Non-pigmented ciliary epithelial cell (primary cell): ENCODE data around the gene AIFM3.

Experiments used
- DNase-seq: peaks from one replicate; pipeline ENCODE4 v3.0.0-alpha.2; 2010; ENCODE audit warnings: low read depth

Gene AIFM3

DNA sequence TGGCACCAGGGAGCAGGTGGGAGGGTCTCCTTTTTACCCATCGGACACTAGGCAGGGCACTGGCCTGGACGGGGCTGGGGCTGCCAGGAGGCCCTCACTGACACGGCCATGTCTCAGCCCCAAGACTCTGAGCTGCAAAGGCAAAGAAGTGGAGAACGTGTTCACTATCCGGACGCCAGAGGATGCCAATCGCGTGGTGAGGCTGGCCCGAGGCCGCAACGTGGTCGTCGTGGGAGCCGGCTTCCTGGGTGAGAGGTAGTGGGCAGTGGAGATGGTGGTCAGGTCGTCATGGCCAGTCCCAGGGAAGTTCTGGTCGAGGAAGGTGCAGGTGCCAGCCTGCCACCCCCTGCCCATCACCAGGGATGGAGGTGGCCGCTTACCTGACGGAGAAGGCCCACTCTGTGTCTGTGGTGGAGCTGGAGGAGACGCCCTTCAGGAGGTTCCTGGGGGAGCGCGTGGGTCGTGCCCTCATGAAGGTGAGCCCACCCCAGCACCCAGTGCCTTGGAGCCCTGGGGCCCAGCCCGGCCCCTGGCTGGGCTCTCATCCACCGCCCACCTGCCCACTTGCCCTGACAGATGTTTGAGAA lies 9.3 kb downstream of the AIFM3 start:
- DNase-seq: no peak

DNA sequence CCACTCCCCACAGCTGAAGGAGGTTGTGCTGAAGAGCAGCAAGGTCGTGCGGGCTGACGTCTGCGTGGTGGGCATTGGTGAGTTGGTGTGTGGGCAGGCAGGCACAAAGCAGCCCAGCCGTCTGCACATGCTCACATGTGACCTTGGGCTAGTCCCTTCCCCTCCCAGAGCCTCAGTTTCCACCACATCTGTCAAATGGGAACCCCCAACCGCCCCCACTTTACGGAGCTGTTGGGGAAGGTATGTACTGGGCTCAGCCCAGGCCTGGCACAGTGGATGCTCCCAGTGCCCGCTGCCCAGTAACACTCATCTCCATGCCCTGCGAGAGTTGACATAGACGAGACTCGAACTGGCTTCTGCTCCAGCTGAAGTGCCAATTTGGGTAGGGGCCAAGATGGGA lies 10.0 kb downstream of the AIFM3 start:
- no peak for DNase-seq

DNA sequence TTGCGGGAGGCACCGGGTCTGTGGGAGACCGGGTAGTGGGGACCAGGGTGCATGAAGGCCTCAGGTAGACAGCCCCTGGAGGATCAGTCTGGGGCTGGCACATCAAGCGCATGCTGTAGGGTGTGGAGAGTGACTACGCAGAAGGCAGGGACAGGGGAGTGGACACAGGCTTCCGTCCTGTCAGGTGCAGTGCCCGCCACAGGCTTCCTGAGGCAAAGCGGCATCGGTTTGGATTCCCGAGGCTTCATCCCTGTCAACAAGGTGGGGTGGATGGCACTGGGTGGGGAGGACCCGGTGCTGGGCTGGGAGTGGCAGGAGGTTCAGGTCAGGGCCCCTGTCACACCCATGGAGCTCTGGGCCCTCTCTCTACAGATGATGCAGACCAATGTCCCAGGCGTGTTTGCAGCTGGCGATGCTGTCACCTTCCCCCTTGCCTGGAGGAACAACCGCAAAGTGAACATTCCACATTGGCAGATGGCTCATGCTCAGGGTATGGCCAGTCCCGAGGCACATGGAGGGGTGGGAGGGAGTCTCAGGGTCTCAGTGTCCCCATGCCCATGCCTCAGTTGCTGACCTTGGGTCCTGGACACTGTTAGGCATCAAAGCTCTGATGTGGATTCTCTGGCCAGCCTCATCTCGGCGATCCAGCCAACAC lies 10.6 kb downstream of the AIFM3 start:
- DNase-seq: no peak

DNA sequence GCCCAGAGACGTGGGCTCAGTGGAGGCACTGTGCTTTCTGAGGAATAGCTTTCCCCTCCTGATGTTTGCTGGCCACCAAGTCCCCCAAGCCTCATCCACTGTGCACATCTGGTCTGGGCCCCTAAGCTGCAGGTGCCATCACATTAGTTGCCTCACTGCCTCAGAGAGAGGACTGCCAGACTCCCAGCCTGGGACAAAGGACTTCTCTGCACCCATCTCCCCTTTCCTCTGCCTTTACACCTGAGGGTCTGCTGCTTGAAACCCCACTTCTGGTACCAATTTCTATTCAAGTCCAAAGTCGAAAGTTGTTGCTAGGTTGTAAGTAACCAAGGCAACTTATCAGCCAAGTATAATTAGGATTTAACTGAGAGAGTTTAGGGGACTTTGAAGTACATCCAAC lies 11.4 kb downstream of the AIFM3 start:
- no peak for DNase-seq

DNA sequence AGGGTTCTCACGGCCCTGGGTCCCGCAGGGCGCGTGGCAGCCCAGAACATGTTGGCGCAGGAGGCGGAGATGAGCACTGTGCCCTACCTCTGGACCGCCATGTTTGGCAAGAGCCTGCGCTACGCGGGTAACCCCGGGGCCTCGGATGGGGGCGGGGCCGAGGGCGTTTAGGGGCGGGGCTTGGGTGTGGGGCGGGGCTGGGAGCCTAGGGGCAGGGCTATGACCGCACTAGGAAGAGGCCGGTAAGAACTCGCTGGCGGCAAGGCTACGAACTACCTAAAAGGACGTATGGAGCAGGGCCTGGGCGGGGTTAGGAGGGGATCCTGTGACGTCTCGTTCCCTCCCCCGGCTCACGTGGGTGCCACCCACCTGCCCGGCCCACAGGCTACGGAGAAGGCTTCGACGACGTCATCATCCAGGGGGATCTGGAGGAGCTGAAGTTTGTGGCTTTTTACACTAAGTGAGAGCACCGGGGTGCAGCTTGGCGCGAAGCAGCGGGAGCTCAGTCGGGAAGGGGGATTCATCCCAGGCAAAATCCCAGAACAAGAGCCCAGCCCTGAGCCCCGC lies 12.3 kb downstream of the AIFM3 start:
- peak; percentile 41 for DNase-seq

DNA sequence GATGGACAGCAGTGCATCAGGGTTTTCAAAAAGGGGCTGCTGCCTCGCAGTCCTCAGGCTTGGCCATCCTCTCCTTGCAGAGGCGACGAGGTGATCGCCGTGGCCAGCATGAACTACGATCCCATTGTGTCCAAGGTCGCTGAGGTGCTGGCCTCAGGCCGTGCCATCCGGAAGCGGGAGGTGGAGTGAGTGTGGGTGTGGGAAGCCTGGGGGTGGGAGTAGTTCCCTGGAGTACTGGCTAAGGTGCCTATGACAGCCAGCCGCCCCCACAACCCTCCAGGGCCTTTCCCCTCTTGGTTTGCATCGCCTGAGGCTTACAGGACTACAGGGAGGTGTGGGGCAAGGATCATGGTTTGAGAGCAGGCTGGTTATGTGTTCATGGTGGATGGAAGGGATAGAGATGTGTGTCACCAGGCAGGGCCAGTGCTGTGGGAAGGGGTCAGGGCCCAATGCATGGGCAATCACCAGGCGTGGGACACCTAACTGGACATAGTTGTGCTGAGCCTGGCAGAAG lies 12.9 kb downstream of the AIFM3 start:
- DNase-seq: no peak

DNA sequence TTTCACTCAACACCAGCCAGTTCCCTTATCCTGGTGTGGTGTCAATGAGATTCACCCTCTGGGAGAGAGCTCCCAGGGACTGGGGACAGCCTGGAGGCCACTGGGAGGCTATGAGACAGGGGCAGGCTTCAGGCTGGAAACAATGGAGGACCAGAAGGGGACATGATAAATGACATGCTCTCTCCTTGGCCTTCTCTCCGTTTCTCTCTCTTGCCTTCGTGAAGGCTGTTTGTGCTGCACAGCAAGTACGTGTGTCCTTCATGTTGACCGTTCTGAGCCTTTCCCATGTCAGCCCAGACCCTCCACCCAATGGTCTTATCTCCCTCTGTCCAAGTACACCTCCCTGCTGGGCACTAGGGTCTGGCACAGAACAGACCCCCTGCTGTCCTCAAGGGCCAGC lies 13.5 kb downstream of the AIFM3 start:
- DNase-seq: no peak

DNA sequence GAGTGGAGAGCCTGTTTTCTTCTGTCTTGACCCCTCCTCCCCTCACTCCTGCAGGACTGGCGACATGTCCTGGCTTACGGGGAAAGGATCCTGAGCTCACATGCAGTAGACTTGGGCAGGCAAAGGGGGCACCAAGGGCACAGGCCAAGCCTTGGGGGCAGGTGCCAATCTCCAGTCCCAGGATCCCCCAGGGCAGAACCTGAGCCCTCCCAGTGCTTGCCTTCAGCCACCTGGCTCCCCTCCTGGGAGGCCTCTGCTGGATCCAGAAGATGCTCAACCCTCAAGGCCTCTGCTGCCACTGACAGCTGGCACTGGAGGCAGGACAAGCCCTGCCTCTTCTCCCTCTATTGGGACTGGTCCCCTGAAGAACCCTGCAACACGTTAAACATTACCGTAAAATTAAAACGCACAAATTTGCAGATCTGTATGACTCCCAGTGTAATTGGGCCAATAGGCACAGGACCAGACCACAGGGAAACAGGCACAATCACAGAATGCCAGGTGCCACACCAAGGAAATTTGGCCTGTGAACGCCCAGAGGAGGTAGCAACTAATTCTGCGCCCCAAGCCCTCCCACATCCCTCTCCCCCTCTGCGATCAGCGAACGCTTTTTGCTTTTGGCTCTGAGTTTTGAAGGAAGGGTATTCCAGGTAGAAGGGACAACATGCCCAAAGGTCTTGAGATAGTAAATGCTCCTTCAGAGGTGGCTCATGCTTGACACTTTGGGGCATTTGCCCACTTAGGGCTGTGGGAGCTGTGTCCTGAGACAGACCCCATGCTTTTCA lies 14.1 kb downstream of the AIFM3 start:
- DNase-seq: no peak

DNA sequence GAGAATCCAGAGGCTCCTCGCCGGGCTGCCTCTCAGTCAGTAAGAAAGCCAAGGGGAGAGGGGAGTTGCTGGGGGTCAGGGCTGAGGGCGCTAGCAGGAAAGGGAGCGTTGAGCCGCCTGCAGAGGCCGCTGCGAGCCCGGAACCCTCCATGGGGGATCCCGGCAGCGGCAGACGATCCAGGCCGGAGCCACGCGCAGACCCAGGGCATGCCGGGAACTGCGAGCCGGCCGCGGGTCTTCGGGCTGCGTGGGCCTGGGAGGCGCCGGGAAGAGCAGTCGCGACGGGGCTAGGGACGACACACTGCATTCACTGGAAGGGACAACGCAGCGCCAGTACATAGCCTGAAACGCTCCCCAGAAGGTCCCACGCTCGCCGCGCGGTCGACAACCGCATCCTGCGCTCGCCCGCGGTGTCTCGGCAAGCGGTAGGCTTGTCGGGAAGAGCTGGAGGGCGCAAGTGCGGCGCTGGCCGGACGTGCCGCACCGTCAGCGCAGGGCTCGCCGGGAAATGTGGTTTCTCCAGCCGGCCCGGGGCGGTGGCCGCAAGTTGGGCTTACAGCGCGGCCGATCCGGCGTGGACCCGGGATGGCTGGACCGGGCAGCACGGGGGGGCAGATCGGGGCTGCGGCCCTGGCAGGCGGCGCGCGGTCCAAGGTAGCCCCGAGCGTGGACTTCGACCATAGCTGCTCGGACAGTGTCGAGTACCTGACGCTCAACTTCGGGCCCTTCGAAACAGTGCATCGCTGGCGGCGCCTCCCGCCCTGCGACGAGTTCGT lies 14.9 kb downstream of the AIFM3 start, which contains the start of gene LZTR1:
Gene LZTR1, plus strand, starts transcription at position 511 of the 776 bp plus-strand sequence. Its CDS starts 75 bp downstream, at position 586.
- no peak for DNase-seq

DNA sequence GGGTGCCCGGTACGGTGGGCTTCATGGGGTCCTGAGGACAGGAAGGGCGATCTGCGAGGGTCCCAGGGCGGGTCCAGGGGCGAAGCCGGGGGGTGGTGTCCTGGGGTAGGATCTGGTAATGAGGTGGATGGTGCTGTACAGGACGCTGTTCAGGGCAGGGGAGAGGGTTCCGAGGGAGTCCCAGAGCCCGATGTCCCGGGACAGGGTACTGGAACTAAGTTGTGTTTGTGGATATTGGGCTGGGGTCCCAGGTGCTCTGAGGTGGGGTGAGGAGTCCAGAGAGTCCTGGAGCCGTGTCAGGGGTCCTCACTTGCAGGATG lies 15.5 kb downstream of the AIFM3 start:
- no peak for DNase-seq

DNA sequence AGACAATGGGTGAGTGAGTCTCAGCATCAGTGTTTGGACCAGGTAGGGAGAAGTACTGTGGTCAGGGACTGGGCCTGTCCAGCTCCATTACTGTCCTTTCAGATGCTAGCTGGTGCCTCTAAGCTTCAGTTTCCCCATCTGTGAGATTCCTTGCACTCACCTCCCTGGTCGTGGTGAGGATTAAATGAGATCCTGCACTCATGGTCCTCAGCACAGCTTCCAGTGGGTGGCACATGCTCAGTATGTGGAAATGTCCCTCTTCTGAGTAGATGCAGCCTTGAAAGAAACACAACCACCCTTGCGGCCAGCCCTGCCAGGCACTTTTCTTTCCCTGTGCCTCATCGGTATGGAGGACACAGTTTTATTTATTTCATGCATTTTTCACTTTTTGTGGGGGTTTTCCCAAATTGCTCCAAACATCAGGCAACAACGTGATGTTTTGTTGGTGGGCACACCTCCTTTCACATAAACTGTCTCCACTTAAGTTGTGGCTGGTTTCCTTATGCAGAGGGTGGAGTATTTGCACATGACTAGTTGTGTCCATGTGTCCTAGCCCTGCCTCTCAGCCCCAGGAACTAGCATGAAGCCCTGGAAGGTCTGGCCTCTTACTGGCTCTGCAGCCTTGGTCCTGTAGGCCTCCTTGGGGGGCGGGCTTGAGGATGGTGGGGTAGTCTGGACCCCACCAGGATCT lies 16.2 kb downstream of the AIFM3 start:
- DNase-seq: no peak

DNA sequence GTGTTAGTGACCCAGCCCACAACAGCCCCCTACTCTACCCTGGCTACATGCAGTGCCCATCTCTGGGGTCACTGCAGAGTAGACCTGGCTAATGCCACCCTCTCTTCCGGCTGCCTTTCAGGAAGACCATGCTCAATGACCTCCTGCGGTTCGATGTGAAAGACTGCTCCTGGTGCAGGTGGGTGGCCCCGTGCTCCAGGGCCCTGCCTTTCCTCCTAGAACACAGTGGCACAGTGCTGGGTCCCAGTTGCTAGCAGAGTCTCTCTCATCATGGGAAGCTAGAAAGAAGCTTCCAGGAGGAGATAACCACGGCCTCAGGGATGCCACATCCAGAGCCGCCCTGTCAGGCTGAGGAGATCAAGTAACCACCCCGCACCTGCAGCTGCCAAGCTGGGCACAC lies 18.7 kb downstream of the AIFM3 start:
- DNase-seq: no peak

DNA sequence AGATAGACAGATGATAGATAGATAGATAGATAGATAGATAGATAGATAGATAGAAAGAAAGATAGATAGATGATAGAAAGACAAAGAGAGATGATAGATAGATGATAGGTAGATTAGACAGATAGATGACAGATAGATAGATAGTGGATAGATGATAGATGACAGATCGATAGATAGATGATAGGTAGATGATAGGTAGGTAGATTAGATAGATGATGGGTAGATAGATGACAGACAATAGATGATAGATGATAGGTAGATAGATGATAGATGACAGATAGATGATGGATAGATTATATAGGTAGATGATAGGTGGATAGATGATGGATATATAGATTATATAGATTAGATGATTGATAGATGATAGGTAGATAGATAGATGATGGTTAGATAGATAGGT lies 19.3 kb downstream of the AIFM3 start:
- DNase-seq: no peak

DNA sequence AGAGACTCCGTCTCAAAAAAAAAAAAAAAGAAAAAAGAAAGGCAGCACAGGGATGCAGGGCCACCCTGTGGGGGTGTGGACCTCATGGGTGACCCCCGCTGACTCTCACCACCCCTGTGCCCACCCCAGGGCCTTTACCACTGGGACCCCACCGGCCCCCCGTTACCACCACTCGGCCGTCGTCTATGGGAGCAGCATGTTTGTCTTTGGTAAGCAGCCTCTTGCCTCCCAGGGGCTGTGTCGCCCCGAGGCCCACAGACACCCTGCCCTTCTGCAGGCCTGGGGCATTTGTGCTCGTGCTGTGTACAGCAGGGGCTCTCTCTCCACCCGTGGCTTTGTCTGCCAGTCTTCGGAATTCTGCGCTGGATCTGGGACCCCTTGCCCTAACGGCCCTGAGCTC lies 20.3 kb downstream of the AIFM3 start:
- no peak for DNase-seq

DNA sequence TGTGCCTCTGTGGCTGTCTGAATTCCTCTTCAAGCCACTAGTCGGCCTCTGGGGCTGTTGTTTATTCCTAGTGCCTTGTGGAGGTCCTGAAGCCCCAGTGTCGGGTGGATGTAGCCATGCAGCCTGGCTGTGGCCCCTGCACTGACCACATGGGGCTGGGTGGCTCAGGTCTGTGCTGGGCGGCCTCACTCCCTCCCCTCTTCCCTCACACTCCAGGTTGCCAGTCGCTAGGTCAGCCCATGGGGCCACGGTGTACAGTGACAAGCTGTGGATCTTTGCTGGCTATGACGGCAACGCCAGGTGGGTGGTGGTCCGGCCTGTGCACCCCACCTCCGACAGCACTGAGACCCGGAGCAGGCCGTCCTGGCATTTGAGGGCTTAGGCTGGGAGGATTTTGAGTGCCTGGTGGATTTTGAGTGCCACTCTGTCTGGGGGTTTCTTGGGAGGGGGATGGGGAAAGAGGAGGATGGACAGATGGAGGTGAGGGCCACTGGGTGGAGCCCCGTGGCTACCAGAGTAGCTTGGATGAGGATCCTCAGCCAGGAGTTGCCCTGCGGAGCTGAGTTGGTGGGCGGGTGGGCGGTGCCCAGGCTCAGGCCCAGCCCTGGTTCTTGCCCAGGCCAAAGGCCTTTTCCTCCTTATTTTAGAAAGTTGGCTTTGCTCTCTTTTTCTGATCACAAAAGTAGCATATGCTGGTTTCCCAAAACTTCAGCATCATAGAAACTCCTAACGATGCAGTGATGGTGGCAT lies 21.7 kb downstream of the AIFM3 start:
- DNase-seq: no peak

DNA sequence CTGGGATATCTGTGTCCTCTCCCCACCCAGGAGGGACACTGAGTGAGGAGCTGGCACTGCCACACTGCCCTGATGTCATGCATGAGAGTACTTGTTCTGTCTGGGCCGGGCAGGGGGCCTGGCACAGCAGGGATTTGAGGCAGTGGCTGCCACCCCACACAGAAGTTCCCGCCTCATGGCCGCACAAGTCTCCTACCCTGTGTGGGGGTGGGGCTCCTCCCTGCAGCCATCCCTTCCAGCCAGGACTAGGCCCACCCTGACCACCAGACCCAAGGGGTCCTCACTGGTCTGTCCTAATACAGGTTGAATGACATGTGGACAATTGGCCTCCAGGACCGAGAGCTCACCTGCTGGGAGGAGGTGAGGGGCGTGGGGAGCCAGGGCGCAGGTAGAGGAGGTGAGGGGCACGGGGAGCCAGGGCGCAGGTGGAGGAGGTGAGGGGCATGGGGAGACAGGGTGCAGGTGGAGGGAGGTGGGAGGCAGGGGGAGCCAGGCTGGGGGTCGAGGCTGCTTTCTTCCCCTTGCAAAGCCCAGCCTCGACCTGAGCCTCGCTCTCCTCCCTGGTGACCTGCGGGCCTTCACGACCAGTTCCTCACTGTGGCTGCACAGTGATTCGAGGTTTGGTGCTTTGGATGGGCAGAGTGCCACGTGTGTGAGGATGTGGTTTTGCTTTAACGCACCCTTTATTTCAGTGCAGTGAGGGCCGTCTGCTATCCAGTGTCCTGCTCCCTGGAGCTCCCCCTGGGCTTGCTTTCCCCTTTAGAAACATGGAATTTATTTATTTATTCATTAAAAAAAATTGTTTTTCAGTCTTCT lies 22.5 kb downstream of the AIFM3 start:
- no peak for DNase-seq

DNA sequence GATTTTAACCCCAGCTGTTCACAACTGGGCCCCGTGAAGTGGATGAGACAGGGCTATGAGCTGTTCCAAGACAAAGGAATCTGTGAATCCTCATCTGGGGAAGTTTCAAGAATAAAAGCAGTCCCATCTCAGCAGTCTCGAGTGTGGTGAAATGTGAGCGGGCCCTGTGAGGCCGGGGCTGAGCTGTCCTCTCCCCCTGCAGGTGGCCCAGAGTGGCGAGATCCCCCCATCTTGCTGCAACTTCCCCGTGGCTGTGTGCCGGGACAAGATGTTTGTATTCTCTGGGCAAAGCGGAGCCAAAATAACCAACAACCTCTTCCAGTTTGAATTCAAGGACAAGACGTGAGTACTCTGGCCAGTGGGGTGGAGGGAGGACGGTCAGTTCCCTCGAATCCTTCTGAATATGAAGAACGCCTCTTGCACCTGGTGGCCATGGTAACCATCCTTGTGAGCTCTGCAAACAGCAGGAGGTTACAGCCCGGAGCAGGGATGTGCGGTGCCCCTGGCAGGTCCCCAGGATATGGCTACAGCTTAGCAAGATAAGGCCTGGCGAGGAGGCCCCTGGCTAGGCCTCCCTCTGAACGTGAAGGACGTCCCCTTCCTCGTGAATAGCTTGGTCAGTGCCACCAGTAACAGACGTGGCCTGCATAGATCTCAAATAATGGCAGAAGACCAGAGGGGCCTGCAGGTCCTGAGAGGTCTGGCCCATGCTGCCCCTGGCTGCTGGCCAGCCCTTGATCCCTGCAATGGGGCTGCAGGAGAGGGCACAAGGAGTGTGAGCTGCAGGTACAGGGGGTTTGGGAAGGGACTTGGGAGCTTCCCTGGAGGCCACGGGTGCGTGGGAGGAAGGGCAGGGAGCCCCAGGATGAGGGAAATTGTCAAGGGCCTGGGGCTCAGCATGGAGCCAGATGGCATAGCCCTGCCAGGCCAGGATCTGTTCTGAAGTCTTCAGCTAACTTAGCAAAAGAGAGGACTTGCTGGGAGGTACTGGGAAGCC lies 23.4 kb downstream of the AIFM3 start:
- no peak for DNase-seq

DNA sequence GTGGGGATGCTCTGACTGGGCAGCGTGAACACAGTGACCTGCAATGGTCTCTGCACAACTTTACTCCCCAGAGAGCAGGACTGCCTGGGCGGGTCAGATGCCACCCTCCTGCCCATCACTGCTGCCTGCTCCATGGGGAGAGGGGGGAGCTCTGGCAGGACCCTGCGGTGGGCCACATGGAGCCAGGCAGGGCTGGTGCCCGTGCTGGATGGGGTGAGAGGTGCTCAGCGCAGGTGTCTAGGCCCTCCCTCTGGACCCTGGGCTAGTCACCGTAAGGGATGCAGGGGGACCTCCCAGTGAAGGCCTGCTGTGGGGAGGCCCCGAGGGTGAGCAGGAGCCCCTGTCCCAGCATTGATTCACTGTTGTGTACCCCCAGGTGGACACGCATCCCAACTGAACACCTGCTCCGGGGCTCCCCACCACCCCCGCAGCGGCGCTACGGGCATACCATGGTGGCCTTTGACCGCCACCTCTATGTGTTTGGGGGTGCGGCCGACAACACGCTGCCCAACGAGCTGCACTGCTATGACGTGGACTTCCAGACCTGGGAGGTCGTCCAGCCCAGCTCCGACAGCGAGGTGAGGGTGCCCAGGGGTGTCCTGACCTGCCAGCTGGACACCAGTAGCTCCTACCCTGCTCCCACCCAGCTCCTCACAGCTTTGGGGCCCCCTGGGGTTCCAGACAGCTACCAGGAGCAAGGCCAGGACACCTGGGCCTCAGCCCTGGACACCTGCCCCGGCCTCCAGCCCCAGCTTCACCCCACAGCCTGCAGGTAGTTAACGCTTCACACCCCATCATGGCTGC lies 24.4 kb downstream of the AIFM3 start:
- DNase-seq: no peak
